OCI-LY3 (cell line): Measurements from ENCODE around the gene KLF16.
A peak's percentile ranks its signal among the peaks of the same experiment; 100 is the strongest.

Experiments
- CTCF ChIP-seq: fragments of 200-600, 300-600 bp; sonication (generic); IDR thresholded peaks from 2 replicates; pipeline ENCODE4 v1.5.1; 2014; ENCODE audit warnings: antibody characterized with exemption, low read length, low read depth
- EZH2phosphoT487 ChIP-seq: fragments of 200-600 bp; shearing (Covaris generic); IDR thresholded peaks from 2 replicates; pipeline ENCODE4 v1.6.1; 2018; ENCODE audit warnings: antibody characterized with exemption, mixed run types, low read depth

- TF ChIP-seq CTCF (peak; percentile 82), EZH2phosphoT487 (no peak)
Observed at GRCh38 chr19:1812426-1813191, 50.8 kb downstream of the KLF16 start.
